D341Med (cell line): ENCODE measurements around the gene ARMH3.

Source experiments
- DNase-seq: peaks from one replicate; pipeline ENCODE4 v3.0.0; 2012; ENCODE audit warnings: low spot score

ARMH3 gene

DNA sequence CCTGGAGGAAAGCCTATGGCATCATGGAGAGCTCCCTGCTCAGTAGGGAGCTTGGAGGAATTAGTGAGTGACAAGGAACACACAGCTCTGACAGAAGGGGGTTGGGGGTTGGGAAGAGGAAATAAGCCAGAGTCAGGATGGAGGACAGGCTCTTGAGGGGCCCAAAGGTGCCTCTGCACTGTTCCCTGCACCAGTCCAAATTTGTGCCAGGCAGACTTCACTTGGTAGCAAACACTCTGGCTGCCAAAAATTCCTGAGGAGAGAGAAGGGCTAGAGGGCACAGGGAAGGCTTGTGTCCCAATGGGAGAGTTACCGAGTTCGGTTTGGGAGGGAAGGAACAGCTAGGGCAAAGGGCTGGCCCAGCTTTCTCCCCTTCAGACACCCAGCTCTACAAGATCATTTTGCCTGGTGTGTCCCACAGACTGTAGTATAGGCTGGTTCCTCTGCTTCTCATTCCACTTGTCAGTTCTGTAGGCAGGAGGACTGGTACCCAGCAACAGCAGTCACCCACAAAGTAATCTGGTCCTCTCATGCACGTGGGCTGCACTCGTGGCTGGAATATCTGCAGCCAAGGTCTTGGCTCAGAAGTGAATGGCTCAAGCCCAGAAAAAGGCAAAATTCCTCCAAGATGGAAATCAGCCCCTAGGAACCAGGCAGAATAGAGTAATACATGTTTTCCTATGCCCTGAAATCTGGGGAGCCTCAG lies 204.4 kb downstream of the ARMH3 start:
- DNase-seq: no peak

DNA sequence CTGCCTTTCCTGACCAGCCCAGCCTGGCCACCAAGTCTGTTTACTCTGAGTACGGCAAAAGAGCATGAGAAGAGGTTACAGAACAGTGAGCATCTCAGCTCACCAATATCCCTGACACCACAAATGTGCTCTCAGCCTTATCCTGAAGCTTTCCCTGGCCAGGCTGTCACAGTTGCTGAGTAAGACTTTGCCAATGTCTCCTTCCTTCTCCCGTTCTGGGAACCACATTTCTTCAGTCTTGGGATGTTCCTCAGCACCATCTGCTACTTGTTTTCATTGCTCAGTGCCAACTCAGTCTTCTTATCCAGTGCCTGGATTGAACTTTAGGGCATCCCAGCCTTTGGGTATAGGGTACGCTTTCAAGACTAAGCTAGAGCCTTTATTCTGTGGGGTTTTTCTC lies 205.2 kb downstream of the ARMH3 start:
- DNase-seq: no peak

DNA sequence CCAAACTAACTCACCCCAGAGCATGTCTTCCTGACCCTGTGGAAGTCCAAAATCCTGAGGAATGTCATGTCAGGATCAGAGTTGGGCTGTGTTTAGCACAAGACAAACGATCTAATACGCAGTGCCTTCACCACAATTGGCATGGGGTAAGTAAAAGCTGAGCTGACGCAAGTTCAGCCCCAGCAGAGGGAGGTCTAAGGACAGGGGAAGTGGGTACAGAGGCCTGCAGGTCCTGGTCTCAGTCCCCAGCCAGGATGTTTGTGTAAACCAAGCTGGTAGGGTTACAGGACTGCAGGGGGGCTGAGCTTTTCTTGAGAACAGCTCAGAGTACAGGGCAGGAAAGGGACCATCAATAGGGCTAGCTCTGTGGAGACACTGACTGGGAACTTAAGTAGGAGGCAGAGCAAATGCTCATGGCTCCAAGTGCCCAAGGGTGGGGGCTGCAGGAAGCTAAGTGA lies 207.1 kb downstream of the ARMH3 start:
- DNase-seq: no peak

DNA sequence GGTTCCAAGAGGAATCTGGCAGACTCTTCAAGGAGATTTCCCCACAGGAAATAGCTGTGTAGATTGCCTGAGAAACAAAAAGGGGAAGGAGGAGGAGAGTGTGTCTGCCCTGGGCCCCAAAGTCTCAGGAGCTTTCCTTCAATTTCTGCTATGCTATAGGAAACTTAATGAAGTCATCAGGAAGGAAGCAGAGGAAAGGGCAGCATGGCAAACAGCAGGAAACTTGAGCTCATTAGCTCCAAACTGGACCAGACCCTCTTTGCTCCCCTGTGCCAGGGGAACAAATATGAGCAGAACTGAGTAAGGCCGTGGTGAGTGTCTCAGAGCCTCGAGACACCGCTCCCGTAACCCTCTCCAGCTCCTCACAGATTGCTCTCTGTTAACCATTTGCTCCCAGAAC lies 207.6 kb downstream of the ARMH3 start:
- no peak for DNase-seq

DNA sequence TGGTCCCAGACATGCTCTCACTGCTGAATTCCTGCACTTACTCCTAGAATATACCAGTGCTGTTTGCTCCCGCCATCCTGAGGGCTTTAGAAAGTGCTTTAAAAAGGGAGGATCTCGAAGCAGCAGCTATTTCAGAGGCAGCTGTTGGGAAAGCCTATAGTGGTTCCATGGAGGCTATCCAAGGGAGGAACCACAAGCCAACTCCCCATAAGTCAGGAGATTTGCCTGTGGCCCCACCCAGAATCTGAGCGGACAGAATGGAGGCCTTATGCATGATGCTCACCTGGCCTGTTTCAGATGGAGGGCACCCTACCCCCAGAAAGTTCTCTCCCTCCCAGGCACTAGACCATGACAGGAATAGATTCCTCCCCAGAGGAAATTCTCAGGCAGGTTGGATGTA lies 210.1 kb downstream of the ARMH3 start:
- DNase-seq: no peak

GRCh38 chr10:101843032-101844021 lies 212.6 kb downstream of the ARMH3 start, which contains the start of gene KCNIP2:
KCNIP2 (minus strand) TSS chr10:101843800; CDS start chr10:101843568, 232 bp downstream.
- DNase-seq: peak; percentile 55

- no peak for DNase-seq
These were observed 214.1 kb downstream of the ARMH3 start for GRCh38 chr10:101841826-101842225.

GRCh38 chr10:101840741-101841453 lies 215.1 kb downstream of the ARMH3 start:
- peak; percentile 85 for DNase-seq

- DNase-seq: no peak
These were observed 215.8 kb downstream of the ARMH3 start for GRCh38 chr10:101840102-101840684.

- peak; percentile 26 for DNase-seq
These were observed 216.4 kb downstream of the ARMH3 start for GRCh38 chr10:101839416-101840063.

GRCh38 chr10:101839002-101839401 lies 217.0 kb downstream of the ARMH3 start:
- no peak for DNase-seq

GRCh38 chr10:101838416-101838970 lies 217.5 kb downstream of the ARMH3 start:
- DNase-seq: no peak

DNA sequence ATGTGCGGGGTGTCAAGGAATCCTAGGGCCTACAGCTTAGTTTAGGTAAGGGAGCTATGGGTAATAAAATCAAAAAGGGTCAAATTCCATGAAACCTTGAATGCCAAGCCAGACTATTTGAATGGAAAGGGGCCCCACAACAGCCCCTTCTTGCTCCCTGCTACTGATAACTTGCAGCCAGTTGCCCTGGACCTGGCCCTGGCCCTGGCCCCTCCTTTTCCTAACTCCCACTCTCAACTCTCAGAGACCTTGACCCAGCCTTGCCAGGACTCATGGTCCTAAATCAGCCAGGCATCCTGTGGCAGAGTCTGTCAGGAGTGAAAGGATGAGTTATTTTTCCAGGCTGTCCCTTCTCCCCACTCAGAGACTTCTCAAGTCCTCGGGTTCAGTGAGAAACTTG lies 218.2 kb downstream of the ARMH3 start:
- no peak for DNase-seq

DNA sequence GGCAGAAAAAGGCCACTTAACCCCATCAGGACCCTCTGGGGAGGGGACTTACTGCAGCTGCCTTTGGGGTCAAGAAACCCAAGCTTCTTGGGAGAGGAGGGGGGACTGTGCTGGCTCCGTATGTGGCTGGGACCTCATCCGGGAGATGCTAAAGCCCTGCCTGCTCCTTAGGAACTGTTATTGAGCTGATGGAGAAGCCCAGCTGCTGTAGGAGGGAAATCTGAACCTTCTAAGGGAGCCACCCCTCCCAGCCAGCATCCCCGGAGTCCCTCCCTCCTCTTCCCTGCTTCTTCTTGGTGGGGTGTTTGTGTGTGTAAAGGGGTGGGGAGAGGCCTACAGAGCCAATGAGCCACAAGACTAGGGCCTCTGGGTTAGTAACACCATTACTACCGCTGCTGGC lies 220.6 kb downstream of the ARMH3 start:
- no peak for DNase-seq

DNA sequence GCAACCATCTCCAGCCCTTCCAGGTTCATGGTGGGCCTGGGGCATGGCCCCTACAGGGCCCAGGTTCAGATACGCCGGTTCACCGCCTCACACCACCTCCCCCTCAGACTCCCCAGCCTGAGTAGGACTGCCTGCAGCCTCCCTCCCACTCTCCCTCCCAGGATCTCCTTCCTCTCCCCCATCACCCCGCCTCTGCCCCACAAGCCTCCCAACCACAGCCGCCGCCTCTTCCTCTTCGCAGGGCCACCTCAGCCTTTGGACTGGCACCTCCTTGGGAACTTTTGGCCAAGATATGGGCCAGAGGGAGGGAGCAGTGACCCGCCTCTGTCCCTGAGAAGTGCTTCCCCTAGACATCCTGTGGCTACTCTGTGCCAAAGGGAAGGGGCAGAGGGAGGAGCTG lies 221.6 kb downstream of the ARMH3 start:
- DNase-seq: no peak

DNA sequence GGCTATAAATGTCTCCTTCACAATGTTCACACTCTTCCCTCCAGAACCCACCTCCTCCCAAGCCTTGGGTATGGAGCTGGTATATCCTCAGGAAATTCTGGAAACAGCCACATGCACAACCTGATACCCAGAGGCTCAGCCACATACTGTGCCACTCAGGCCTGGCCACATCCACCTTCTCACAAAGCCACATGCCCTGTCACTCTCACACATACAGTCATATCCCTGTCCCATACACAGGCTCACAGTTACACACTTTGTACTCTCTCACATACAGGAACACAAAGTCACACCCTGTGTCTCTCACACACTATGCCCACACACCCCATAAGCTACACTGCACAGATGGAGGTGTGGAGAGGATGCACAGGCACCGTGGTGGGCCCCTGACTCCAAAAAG lies 222.5 kb downstream of the ARMH3 start:
- no peak for DNase-seq

GRCh38 chr10:101832325-101832771 lies 223.6 kb downstream of the ARMH3 start:
- no peak for DNase-seq

- DNase-seq: no peak
These were observed 224.7 kb downstream of the ARMH3 start for GRCh38 chr10:101831169-101831811.

DNA sequence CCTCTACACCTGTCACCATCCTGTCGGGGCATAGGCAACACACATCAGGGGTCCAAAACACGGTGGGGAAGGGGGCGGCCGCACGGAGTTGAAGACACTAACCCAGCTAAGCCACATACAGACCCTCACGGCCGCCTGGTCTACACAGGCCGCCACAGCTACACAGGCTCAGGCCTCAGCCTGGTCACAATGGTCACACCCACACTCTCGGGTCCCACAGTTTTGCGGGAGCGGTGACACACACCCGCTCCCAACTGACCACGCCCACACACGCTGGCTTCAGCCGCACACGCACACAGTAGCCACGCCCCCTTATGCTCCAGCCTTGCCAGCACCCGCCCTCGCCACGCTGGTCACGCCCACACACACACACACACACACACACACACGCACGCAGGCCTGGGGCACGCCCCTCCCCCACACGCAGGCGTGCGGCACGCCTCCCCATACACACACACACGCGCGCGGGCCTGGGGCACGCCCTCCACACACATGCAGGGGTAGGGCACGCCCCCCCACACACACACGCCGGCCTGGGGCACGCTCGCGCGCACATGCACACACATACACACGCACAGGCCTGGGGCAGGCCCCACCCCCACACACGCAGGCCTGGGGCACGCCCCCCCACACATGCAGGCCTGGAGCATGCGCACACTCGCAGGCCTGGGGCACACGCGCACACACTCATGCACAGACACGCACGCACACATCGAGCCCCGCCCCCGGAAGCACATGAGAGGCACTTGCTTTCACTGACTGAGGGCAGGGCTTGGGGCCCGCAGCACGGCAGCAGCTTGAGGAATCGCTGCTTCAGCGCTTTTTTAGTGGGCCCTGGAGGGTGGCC lies 225.4 kb downstream of the ARMH3 start:
- peak; percentile 88 for DNase-seq
